GM21381 (cell line): ENCODE data around the gene CELA3A.
"Not testable (repeated sequence)": the region's sequence is repeated elsewhere in the genome, so short reads cannot be mapped to it uniquely, and the experiment has no call there.

Source experiments
- ATAC-seq: cut with Tn5 transposase; IDR thresholded peaks from one replicate; pipeline ENCODE4 v1.9.1; 2021; ENCODE audit warnings: mild to moderate bottlenecking, moderate library complexity; ENCODE audit not compliant: unreplicated experiment

The CELA3A gene

DNA sequence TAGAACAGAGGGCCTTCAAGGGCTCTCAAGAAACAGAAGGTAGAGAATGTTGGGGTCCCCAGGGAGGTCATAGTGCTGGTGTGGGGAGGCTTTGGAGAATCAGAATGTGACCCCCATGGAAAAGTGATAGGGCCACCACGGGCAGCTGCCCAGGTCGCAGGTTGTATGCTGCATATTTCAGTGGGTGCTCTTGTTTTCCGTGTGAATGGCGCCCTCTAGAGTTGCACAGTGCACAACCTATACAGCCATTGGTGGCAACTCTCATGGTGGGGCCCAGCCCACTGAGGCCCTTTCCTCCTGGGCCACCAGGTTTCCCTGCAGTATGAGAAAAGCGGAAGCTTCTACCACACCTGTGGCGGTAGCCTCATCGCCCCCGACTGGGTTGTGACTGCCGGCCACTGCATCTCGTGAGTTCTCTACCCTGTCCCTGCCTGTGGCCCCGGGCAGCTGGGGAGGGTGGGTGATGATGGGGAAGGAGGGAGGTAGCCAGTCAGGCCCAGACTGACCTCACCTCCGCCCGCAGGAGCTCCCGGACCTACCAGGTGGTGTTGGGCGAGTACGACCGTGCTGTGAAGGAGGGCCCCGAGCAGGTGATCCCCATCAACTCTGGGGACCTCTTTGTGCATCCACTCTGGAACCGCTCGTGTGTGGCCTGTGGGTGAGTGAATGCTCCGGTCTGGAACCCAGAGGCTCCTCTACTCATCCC lies 20.8 kb upstream of the CELA3A start:
- not testable (repeated sequence) for ATAC-seq

- ATAC-seq = not testable (repeated sequence)
These were observed 20.2 kb upstream of the CELA3A start for GRCh38 chr1:21981253-21981652.

- not testable (repeated sequence) for ATAC-seq
These were observed 19.3 kb upstream of the CELA3A start for GRCh38 chr1:21982122-21982521.

- not testable (repeated sequence) for ATAC-seq
These were observed 17.9 kb upstream of the CELA3A start for GRCh38 chr1:21983539-21983938.

- not testable (repeated sequence) for ATAC-seq
These were observed 15.6 kb upstream of the CELA3A start for GRCh38 chr1:21985893-21986292.

- ATAC-seq = not testable (repeated sequence)
These were observed 15.1 kb upstream of the CELA3A start for GRCh38 chr1:21986386-21986785.

DNA sequence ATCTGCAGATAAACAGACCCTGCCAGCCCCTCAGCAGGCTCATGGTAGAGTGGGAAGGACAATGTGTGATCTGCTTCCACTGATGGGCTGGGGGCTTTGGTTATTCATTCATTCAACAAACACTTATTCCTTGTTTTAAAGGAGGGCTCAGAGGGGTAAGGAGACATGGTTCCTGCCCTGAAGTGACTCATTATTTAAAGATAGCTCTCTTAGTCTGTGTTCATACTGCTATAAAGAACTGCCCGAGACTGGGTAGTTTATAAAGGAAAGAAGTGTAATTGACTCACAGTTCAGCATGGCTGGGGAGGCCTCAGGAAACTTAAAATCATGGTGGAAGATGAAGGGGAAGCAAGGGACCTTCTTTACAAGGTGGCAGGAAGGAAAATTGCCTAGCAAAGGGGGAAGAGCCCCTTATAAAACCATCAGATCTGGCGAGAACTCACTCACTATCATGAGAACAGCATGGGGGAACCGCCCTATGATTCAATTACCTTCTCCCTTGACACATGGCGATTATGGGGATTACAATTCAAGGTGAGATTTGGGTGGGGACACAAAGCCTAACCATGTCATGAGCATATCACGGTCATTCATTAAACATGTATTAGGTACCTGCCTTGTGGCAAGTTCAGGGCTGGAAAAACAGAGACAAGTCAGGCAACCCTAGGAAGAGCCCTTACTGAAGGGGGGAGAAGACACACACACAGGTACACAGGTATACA lies 11.6 kb upstream of the CELA3A start:
- ATAC-seq = not testable (repeated sequence)

GRCh38 chr1:21992186-21992585 lies 9.3 kb upstream of the CELA3A start:
- ATAC-seq = not testable (repeated sequence)

GRCh38 chr1:21994716-21995115 lies 6.7 kb upstream of the CELA3A start:
- ATAC-seq = not testable (repeated sequence)

- not testable (repeated sequence) for ATAC-seq
These were observed 4.8 kb upstream of the CELA3A start for GRCh38 chr1:21996663-21996970.

GRCh38 chr1:21997891-21998623 lies 3.4 kb upstream of the CELA3A start:
- ATAC-seq = not testable (repeated sequence)

DNA sequence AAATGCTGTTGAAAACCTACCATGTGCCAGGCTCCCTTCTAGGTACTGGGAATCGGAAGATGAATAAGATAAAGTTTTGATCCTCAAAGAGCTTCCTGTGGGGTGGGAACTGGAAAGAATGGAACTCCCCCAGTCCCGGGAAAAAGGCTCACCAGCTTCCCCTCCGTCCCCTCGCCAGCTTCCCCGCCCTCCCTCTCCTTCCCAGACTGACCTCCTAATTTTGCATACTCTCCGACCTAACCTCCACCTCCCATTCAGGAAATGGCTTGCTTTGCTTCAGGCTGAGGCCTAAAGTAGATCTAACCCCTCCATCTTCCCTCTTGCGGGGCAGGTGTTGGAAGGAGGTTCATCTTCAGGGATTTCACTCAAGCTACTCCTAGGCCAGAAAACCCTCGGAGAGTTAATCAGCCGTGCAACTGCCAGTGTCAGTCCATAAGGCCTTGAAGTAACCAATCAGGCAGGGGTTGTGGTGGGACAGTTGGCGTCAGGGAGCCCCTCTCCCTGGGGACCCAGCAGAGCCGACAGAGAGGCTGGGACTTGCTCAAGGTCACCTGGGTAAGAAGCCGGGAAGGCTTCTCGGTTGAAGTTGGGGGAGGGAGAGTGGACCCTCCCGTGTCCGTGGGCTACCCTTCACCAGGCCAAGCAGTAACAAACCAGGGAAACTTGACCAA lies 2.7 kb upstream of the CELA3A start:
- not testable (repeated sequence) for ATAC-seq

DNA sequence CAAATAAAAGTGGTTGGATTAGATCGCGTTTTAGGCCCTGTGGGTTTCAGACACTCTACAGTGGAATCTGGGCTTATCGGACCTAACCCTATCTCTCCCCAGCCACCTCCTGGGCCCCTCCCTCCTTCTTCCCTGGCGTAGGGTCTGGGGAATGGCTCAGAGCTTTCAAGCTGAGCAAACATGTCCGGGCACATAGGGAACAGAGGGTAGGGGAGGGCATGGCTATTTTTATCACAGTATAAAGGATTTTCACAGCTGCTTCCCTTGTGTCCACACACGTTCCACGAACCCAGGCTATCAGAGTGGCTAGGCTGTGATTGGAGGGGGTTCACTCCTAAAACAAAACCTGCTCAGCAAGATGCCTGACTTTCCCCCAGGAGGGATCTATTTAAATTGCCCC lies 1.8 kb upstream of the CELA3A start:
- ATAC-seq = not testable (repeated sequence)

DNA sequence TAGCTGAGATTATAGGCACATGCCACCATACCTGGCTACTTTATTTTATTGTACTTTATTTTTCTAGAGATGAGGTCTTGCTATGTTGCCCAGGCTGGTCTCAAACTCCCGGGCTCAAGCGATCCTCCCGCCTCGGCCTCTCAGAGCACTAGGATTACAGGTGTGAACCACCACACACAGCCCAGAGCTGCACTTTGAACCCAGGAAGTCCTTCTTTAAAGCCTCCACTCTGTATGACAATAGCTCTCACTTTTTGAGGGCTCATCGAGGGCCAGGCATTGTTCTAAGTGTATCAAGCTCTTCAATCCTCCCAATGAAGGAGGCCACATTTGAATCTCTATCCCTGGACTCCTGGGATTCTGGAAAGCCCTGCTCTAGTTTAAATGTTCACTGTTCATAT lies 1.0 kb downstream of the CELA3A start:
- not testable (repeated sequence) for ATAC-seq

- ATAC-seq = not testable (repeated sequence)
These were observed 1.4 kb downstream of the CELA3A start for GRCh38 chr1:22002875-22003274.

GRCh38 chr1:22003959-22004358 lies 2.5 kb downstream of the CELA3A start:
- ATAC-seq = not testable (repeated sequence)

GRCh38 chr1:22005261-22006149 lies 4.0 kb downstream of the CELA3A start:
- not testable (repeated sequence) for ATAC-seq

DNA sequence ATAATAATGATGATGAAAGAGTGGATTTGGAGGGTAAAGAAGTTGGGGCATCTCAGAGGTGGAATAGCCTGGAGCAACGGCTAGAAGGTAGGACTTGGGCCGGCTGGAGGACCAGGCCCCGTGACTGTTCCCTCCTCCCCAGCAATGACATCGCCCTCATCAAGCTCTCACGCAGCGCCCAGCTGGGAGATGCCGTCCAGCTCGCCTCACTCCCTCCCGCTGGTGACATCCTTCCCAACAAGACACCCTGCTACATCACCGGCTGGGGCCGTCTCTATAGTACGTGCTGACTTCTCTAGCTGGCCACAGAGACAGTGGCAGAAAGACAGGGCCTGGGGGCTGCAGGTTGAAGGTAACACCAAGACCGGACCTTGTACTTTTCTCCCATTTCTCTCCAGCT lies 5.3 kb downstream of the CELA3A start:
- ATAC-seq = not testable (repeated sequence)

GRCh38 chr1:22007262-22007661 lies 5.8 kb downstream of the CELA3A start:
- not testable (repeated sequence) for ATAC-seq

GRCh38 chr1:22009566-22009965 lies 8.1 kb downstream of the CELA3A start:
- ATAC-seq = not testable (repeated sequence)
